ENCODE results near the gene CADM2. TPM values are rescaled to one million over a fixed set of nuclear protein-coding genes. Genes with fewer than 3 reads are reported as not detected.

The CADM2 gene
- total RNA-seq, 2 donors from 2014 or later = 24.1 to 29.8 TPM

- Mint-ChIP-seq H3K9me3 (no peaks in the 10 kb centered on the region), H3K4me3 (peak overlapping the region; percentile 78), H3K27ac (no peak overlapping the region), H3K36me3 (ENCODE audit: low read depth) (no peaks in the 10 kb centered on the region), H3K4me1 (peaks cover 61% of the 10 kb centered on the region), H3K27me3 (ENCODE audit: insufficient read depth) (peaks cover 17% of the 10 kb centered on the region)
- TF ChIP-seq CTCF (conservative IDR thresholded peaks at IDR 0.05) = no peak
- peak overlapping the region; percentile 91 for H3K4me3 ChIP-seq (ENCODE audit: low read length)
- peak; percentile 69 for DNase-seq
- peaks cover 5% of the 10 kb centered on the region for H3K4me1 ChIP-seq (ENCODE audit: control insufficient read depth, insufficient read depth, low read length)
- no peaks in the 10 kb centered on the region for H3K36me3 ChIP-seq (ENCODE audit: control insufficient read depth, insufficient read depth, low read length)
- no peaks in the 10 kb centered on the region for H3K9me3 ChIP-seq (ENCODE audit: control insufficient read depth, low read length)
- 8 to 36% methylated on average over 2 to 23 of the region's 23 CpGs for WGBS, 2 experiments (ENCODE audit: insufficient coverage in 1 of 2, insufficient read length in 1 of 2)
- H3K9ac ChIP-seq (ENCODE audit: extremely low read depth, low read length, poor library complexity, severe bottlenecking) = peak overlapping the region; percentile 11
- no peaks in the 10 kb centered on the region for H3K27me3 ChIP-seq (ENCODE audit: control insufficient read depth, insufficient read depth, low read length, poor library complexity, severe bottlenecking)
- no peak overlapping the region for H3K27ac ChIP-seq (ENCODE audit: low read depth, low read length)
Observed at GRCh38 chr3:84961521-84962255, 2.9 kb downstream of the CADM2 start.

- no peak for TF ChIP-seq CTCF (conservative IDR thresholded peaks at IDR 0.05)
- Mint-ChIP-seq H3K9me3 (no peaks in the 10 kb centered on the region), H3K36me3 (ENCODE audit: low read depth) (no peaks in the 10 kb centered on the region), H3K4me3 (peak overlapping the region; percentile 78), H3K4me1 (peaks cover 55% of the 10 kb centered on the region), H3K27me3 (ENCODE audit: insufficient read depth) (peaks cover 17% of the 10 kb centered on the region), H3K27ac (no peak overlapping the region)
- Histone ChIP-seq H3K4me3 (ENCODE audit: low read length) (no peak overlapping the region), H3K27ac (ENCODE audit: low read depth, low read length) (no peak overlapping the region), H3K4me1 (ENCODE audit: control insufficient read depth, insufficient read depth, low read length) (peaks cover 5% of the 10 kb centered on the region), H3K36me3 (ENCODE audit: control insufficient read depth, insufficient read depth, low read length) (no peaks in the 10 kb centered on the region), H3K9ac (ENCODE audit: extremely low read depth, low read length, poor library complexity, severe bottlenecking) (no peak overlapping the region), H3K27me3 (ENCODE audit: control insufficient read depth, insufficient read depth, low read length, poor library complexity, severe bottlenecking) (no peaks in the 10 kb centered on the region), H3K9me3 (ENCODE audit: control insufficient read depth, low read length) (no peaks in the 10 kb centered on the region)
- WGBS, 2 experiments (ENCODE audit: insufficient coverage in 1 of 2, insufficient read length in 1 of 2) = 93 to 95% methylated on average over 4 to 5 of the region's 5 CpGs
- DNase-seq = no peak
Observed at GRCh38 chr3:84962415-84962814, 3.6 kb downstream of the CADM2 start.

- Histone ChIP-seq H3K4me3 (ENCODE audit: low read length) (no peak overlapping the region), H3K9ac (ENCODE audit: extremely low read depth, low read length, poor library complexity, severe bottlenecking) (no peak overlapping the region), H3K27ac (ENCODE audit: low read depth, low read length) (no peak overlapping the region), H3K36me3 (ENCODE audit: control insufficient read depth, insufficient read depth, low read length) (no peaks in the 10 kb centered on the region), H3K27me3 (ENCODE audit: control insufficient read depth, insufficient read depth, low read length, poor library complexity, severe bottlenecking) (no peaks in the 10 kb centered on the region), H3K9me3 (ENCODE audit: control insufficient read depth, low read length) (no peaks in the 10 kb centered on the region), H3K4me1 (ENCODE audit: control insufficient read depth, insufficient read depth, low read length) (peaks cover 8% of the 10 kb centered on the region)
- Mint-ChIP-seq H3K4me1 (peaks cover 55% of the 10 kb centered on the region), H3K36me3 (ENCODE audit: low read depth) (no peaks in the 10 kb centered on the region), H3K4me3 (no peak overlapping the region), H3K27me3 (ENCODE audit: insufficient read depth) (peaks cover 17% of the 10 kb centered on the region), H3K9me3 (no peaks in the 10 kb centered on the region), H3K27ac (no peak overlapping the region)
- TF ChIP-seq CTCF (conservative IDR thresholded peaks at IDR 0.05) = peak; percentile 63
- no peak for DNase-seq
- 83 to 90% methylated on average over 1 to 2 of the region's 2 CpGs for WGBS, 2 experiments (ENCODE audit: insufficient coverage in 1 of 2, insufficient read length in 1 of 2)
Observed at GRCh38 chr3:84963137-84963536, 4.3 kb downstream of the CADM2 start.

All from endodermal cell (in vitro differentiated cells).